ENCODE results near the gene THOC2. TPM values are rescaled to one million over a fixed set of nuclear protein-coding genes. Genes with fewer than 3 reads are reported as not detected.
"Not testable (repeated sequence)": the region's sequence is repeated elsewhere in the genome, so short reads cannot be mapped to it uniquely, and the experiment has no call there.

THOC2 gene
- total and polyA plus RNA-seq, 2 experiments from 2014 or later, result 60.2 to 64.3 TPM

GRCh38 chrX:123691776-123692175 lies 41.1 kb downstream of the THOC2 start:
- Histone ChIP-seq H3K27ac (no peak overlapping the region), H3K27me3 (no peaks in the 10 kb centered on the region), H3K4me3 (no peak overlapping the region), H3K36me3 (no peaks in the 10 kb centered on the region), H3K9me3 (ENCODE audit: low read depth) (no peaks in the 10 kb centered on the region), H3K4me1 (ENCODE audit: low read depth) (peaks cover 9% of the 10 kb centered on the region)
- no peak for TF ChIP-seq CTCF (IDR thresholded peaks at IDR 0.05; ENCODE audit: low read depth, low read length)
- no peak for DNase-seq (ENCODE audit: low read depth in 1 of 2, low spot score in 1 of 2)

- Histone ChIP-seq H3K4me3 (no peak overlapping the region), H3K36me3 (no peaks in the 10 kb centered on the region), H3K4me1 (ENCODE audit: low read depth) (no peaks in the 10 kb centered on the region), H3K27ac (no peak overlapping the region), H3K27me3 (no peaks in the 10 kb centered on the region), H3K9me3 (ENCODE audit: low read depth) (no peaks in the 10 kb centered on the region)
- no peak for DNase-seq (ENCODE audit: low read depth in 1 of 2, low spot score in 1 of 2)
- TF ChIP-seq CTCF (IDR thresholded peaks at IDR 0.05; ENCODE audit: low read depth, low read length), result no peak
Observed at GRCh38 chrX:123688524-123688923, 44.3 kb downstream of the THOC2 start.

GRCh38 chrX:123685232-123685631 lies 47.6 kb downstream of the THOC2 start:
- DNase-seq (ENCODE audit: low read depth in 1 of 2, low spot score in 1 of 2), result no peak
- Histone ChIP-seq H3K4me1 (ENCODE audit: low read depth) (no peaks in the 10 kb centered on the region), H3K36me3 (no peaks in the 10 kb centered on the region), H3K27ac (no peak overlapping the region), H3K27me3 (no peaks in the 10 kb centered on the region), H3K9me3 (ENCODE audit: low read depth) (no peaks in the 10 kb centered on the region), H3K4me3 (no peak overlapping the region)
- no peak for TF ChIP-seq CTCF (IDR thresholded peaks at IDR 0.05; ENCODE audit: low read depth, low read length)

- no peak for DNase-seq (ENCODE audit: low read depth in 1 of 2, low spot score in 1 of 2)
- no peak overlapping the region for H3K27ac ChIP-seq
- no peaks in the 10 kb centered on the region for H3K36me3 ChIP-seq
Observed at GRCh38 chrX:123682186-123682585, 50.7 kb downstream of the THOC2 start.

GRCh38 chrX:123679733-123680460 lies 53.0 kb downstream of the THOC2 start:
- H3K36me3 ChIP-seq; H3K27ac ChIP-seq; H3K4me1 ChIP-seq (ENCODE audit: low read depth); H3K9me3 ChIP-seq (ENCODE audit: low read depth); DNase-seq (ENCODE audit: low read depth in 1 of 2, low spot score in 1 of 2); H3K27me3 ChIP-seq; H3K4me3 ChIP-seq: not testable (repeated sequence)

More at GRCh38 chrX:123682186-123682585, 50.7 kb downstream of the THOC2 start:
- Histone ChIP-seq H3K27me3 (no peaks in the 10 kb centered on the region), H3K4me1 (ENCODE audit: low read depth) (no peaks in the 10 kb centered on the region), H3K4me3 (no peak overlapping the region), H3K9me3 (ENCODE audit: low read depth) (no peaks in the 10 kb centered on the region)
- no peak for TF ChIP-seq CTCF (IDR thresholded peaks at IDR 0.05; ENCODE audit: low read depth, low read length)

GRCh38 chrX:123675154-123675553 lies 57.7 kb downstream of the THOC2 start:
- no peaks in the 10 kb centered on the region for H3K27me3 ChIP-seq
- no peaks in the 10 kb centered on the region for H3K4me1 ChIP-seq (ENCODE audit: low read depth)
- H3K4me3 ChIP-seq, result no peak overlapping the region
- no peak overlapping the region for H3K27ac ChIP-seq
- TF ChIP-seq CTCF (IDR thresholded peaks at IDR 0.05; ENCODE audit: low read depth, low read length), result no peak
- DNase-seq (ENCODE audit: low read depth in 1 of 2, low spot score in 1 of 2), result no peak
- H3K36me3 ChIP-seq, result peaks cover 3% of the 10 kb centered on the region
- H3K9me3 ChIP-seq (ENCODE audit: low read depth), result no peaks in the 10 kb centered on the region

Measured in cardiac muscle cell (in vitro differentiated cells and primary cell).